HEK293 (cell line): Measurements from ENCODE around the gene GLCE.

Experiments used
- ATF2 ChIP-seq: fragments of 450-650 bp; formaldehyde crosslinking; IDR thresholded peaks from 2 replicates; pipeline ENCODE4 v1.5.1; 2016; ENCODE audit warnings: missing biosample characterization, missing genetic modification characterization, low read depth
- BCL11A ChIP-seq: fragments of 450-650 bp; formaldehyde crosslinking; IDR thresholded peaks from 2 replicates; pipeline ENCODE4 v1.5.1; 2016; ENCODE audit warnings: low read depth, missing biosample characterization, missing genetic modification characterization
- CTCF ChIP-seq: fragments of 450-650 bp; formaldehyde crosslinking; IDR thresholded peaks from 2 replicates; pipeline ENCODE4 v1.5.1; 2016; ENCODE audit warnings: missing biosample characterization, missing genetic modification characterization
- ELK4 ChIP-seq: IDR thresholded peaks from 2 replicates; pipeline ENCODE4 v1.6.1; 2011; ENCODE audit warnings: mild to moderate bottlenecking, low read depth, low read length, borderline replicate concordance
- REST ChIP-seq: fragments of 450-650 bp; formaldehyde crosslinking; IDR thresholded peaks from 2 replicates; pipeline ENCODE4 v1.5.1; 2016; ENCODE audit warnings: missing biosample characterization, missing genetic modification characterization
- ZBTB17 ChIP-seq: fragments of 450-650 bp; formaldehyde crosslinking; IDR thresholded peaks from 2 replicates; pipeline ENCODE4 v1.5.1; 2016; ENCODE audit warnings: missing biosample characterization, missing genetic modification characterization
- ZBTB44 ChIP-seq: fragments of 450-650 bp; IDR thresholded peaks from 2 replicates; pipeline ENCODE4 v1.5.1; 2018; ENCODE audit warnings: missing biosample characterization, mild to moderate bottlenecking, missing genetic modification characterization
- ZNF121 ChIP-seq: fragments of 450-650 bp; formaldehyde crosslinking; IDR thresholded peaks from 2 replicates; pipeline ENCODE4 v1.5.1; 2016; ENCODE audit warnings: missing biosample characterization, missing genetic modification characterization
- ZNF214 ChIP-seq: fragments of 450-650 bp; formaldehyde crosslinking; IDR thresholded peaks from 2 replicates; pipeline ENCODE4 v1.5.1; 2017; ENCODE audit warnings: missing biosample characterization, mild to moderate bottlenecking, missing genetic modification characterization, borderline replicate concordance
- ZNF280D ChIP-seq: fragments of 450-650 bp; formaldehyde crosslinking; IDR thresholded peaks from 2 replicates; pipeline ENCODE4 v1.5.1; 2016; ENCODE audit warnings: missing biosample characterization, missing genetic modification characterization
- ZNF391 ChIP-seq: fragments of 450-650 bp; formaldehyde crosslinking; IDR thresholded peaks from 2 replicates; pipeline ENCODE4 v1.5.1; 2016; ENCODE audit warnings: low read depth, missing biosample characterization, missing genetic modification characterization, borderline replicate concordance
- ZNF416 ChIP-seq: fragments of 450-650 bp; formaldehyde crosslinking; IDR thresholded peaks from 2 replicates; pipeline ENCODE4 v1.5.1; 2016; ENCODE audit warnings: missing biosample characterization, missing genetic modification characterization
- ZNF513 ChIP-seq: fragments of 450-650 bp; IDR thresholded peaks from 2 replicates; pipeline ENCODE4 v1.5.1; 2018; ENCODE audit warnings: missing biosample characterization, missing genetic modification characterization
- ZNF768 ChIP-seq: fragments of 450-650 bp; formaldehyde crosslinking; IDR thresholded peaks from 2 replicates; pipeline ENCODE4 v1.5.1; 2018; ENCODE audit warnings: missing biosample characterization, mild to moderate bottlenecking, missing genetic modification characterization

GRCh38 chr15:69200832-69201745 is 40.7 kb downstream of the GLCE start:
- no peak for TF ChIP-seq ZBTB44 (tag by site-specific recombination)
- no peak for TF ChIP-seq CTCF (tag by site-specific recombination)
- TF ChIP-seq ZNF768 (tag by site-specific recombination), result no peak
- no peak for TF ChIP-seq REST
- no peak for TF ChIP-seq ATF2 (tag by site-specific recombination)
- TF ChIP-seq ZBTB17, result no peak
- TF ChIP-seq ZNF280D (tag by site-specific recombination), result no peak
- no peak for TF ChIP-seq ELK4
- TF ChIP-seq ZNF391 (tag by site-specific recombination), result no peak
- no peak for TF ChIP-seq ZNF513 (tag by site-specific recombination)
- TF ChIP-seq ZNF214 (tag by site-specific recombination), result no peak
- TF ChIP-seq ZNF121 (tag by site-specific recombination), result no peak
- TF ChIP-seq BCL11A (tag by site-specific recombination), result no peak
- no peak for TF ChIP-seq ZNF416
